Neural crest cell (in vitro differentiated cells): ENCODE results near the gene IL20RA. TPM values are rescaled to one million over a fixed set of nuclear protein-coding genes. Genes with fewer than 3 reads are reported as not detected.

ENCODE experiments used
- DNase-seq: peaks from one replicate; pipeline ENCODE4 v3.0.0; 2021; ENCODE audit warnings: low read depth, mixed read lengths, low spot score
- H3K27ac Mint-ChIP-seq: one replicate; pipeline ENCODE4 v1.8.0; 2021; ENCODE audit warnings: mild to moderate bottlenecking, mixed read lengths; ENCODE audit not compliant: unreplicated experiment
- H3K27me3 Mint-ChIP-seq: 2 replicates; pipeline ENCODE4 v1.8.0; 2021; ENCODE audit warnings: low read depth, mild to moderate bottlenecking, mixed read lengths
- H3K36me3 Mint-ChIP-seq: 2 replicates; pipeline ENCODE4 v1.8.0; 2021; ENCODE audit warnings: low read depth, mild to moderate bottlenecking, mixed read lengths
- H3K4me1 Mint-ChIP-seq: 2 replicates; pipeline ENCODE4 v1.8.0; 2021; ENCODE audit warnings: mixed read lengths
- H3K4me3 Mint-ChIP-seq: one replicate; pipeline ENCODE4 v1.8.0; 2021; ENCODE audit warnings: mild to moderate bottlenecking, mixed read lengths
- H3K9me3 Mint-ChIP-seq: 2 replicates; pipeline ENCODE4 v1.8.0; 2021; ENCODE audit warnings: mixed read lengths
- CTCF ChIP-seq: fragments of 200-600 bp; sonication (generic); conservative IDR thresholded peaks from 2 replicates; pipeline ENCODE4 v1.5.0; 2021; ENCODE audit warnings: antibody characterized with exemption, mild to moderate bottlenecking
- total RNA-seq: library from RNA; stranded (reverse); gene quantifications from 2 replicates; pipeline ENCODE4 v1.2.1, GENCODE V29; 2021

IL20RA gene
- total RNA-seq, 1 donor from 2014 or later: not detected

- DNase-seq: peak; percentile 16
- Mint-ChIP-seq H3K27ac (no peak overlapping the region), H3K27me3 (peaks cover 53% of the 10 kb centered on the region), H3K9me3 (no peaks in the 10 kb centered on the region), H3K4me1 (peaks cover 20% of the 10 kb centered on the region), H3K36me3 (no peaks in the 10 kb centered on the region), H3K4me3 (peak overlapping the region; percentile 90)
- TF ChIP-seq CTCF: no peak
Observed at GRCh38 chr6:136989571-136990241, 55.1 kb downstream of the IL20RA start.

GRCh38 chr6:136987526-136987925, 57.2 kb downstream of the IL20RA start:
- no peaks in the 10 kb centered on the region for H3K9me3 Mint-ChIP-seq
- peak overlapping the region; percentile 38 for H3K4me3 Mint-ChIP-seq
- H3K27ac Mint-ChIP-seq: no peak overlapping the region
- no peak for DNase-seq
- peaks cover 46% of the 10 kb centered on the region for H3K27me3 Mint-ChIP-seq
- no peak for TF ChIP-seq CTCF
- H3K36me3 Mint-ChIP-seq: no peaks in the 10 kb centered on the region
- peaks cover 20% of the 10 kb centered on the region for H3K4me1 Mint-ChIP-seq

DNA sequence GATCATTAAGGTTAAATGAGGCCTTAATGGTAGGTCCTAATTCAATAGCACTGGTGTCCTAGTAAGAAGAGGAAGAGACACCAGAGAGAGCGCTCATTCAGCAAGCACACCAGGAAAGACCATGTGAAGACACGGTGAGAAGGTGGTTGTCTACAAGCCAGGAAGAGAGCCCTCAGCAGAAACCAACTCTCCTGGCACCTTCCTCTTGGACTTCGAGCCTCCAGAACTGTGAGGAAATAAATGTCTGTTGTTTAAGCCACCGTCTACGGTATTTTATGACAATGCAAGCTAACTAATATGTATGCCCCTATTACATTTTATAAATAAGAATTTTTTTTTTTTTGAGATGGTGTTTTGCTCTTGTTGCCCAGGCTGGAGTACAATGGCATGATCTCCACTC, 59.3 kb downstream of the IL20RA start:
- H3K27ac Mint-ChIP-seq: no peak overlapping the region
- no peak for DNase-seq
- peaks cover 33% of the 10 kb centered on the region for H3K27me3 Mint-ChIP-seq
- H3K36me3 Mint-ChIP-seq: no peaks in the 10 kb centered on the region
- no peak for TF ChIP-seq CTCF
- H3K4me1 Mint-ChIP-seq: peaks cover 17% of the 10 kb centered on the region
- H3K4me3 Mint-ChIP-seq: no peak overlapping the region
- no peaks in the 10 kb centered on the region for H3K9me3 Mint-ChIP-seq

- TF ChIP-seq CTCF: no peak
- H3K27me3 Mint-ChIP-seq: peaks cover 24% of the 10 kb centered on the region
- H3K9me3 Mint-ChIP-seq: no peaks in the 10 kb centered on the region
- peaks cover 16% of the 10 kb centered on the region for H3K4me1 Mint-ChIP-seq
- no peak for DNase-seq
- no peak overlapping the region for H3K4me3 Mint-ChIP-seq
- H3K36me3 Mint-ChIP-seq: no peaks in the 10 kb centered on the region
- no peak overlapping the region for H3K27ac Mint-ChIP-seq
Observed at GRCh38 chr6:136984578-136984977, 60.2 kb downstream of the IL20RA start.

GRCh38 chr6:136983687-136984086, 61.1 kb downstream of the IL20RA start:
- no peak overlapping the region for H3K4me3 Mint-ChIP-seq
- DNase-seq: no peak
- no peak for TF ChIP-seq CTCF
- no peaks in the 10 kb centered on the region for H3K36me3 Mint-ChIP-seq
- H3K27ac Mint-ChIP-seq: no peak overlapping the region
- peaks cover 16% of the 10 kb centered on the region for H3K27me3 Mint-ChIP-seq
- peaks cover 8% of the 10 kb centered on the region for H3K4me1 Mint-ChIP-seq
- H3K9me3 Mint-ChIP-seq: no peaks in the 10 kb centered on the region
